SU-DHL-6 (cell line): ENCODE results near the gene CST9L.

Source experiments
- EZH2phosphoT487 ChIP-seq: fragments of 200-600 bp; sonication (generic), shearing (Covaris generic); conservative IDR thresholded peaks from 2 replicates; pipeline ENCODE4 v1.6.1; 2018; ENCODE audit warnings: mild to moderate bottlenecking, antibody characterized with exemption, low read length, moderate library complexity, mixed read lengths
- TF ChIP-seq, protein P1 (sequence below): fragments of 200-600 bp; sonication (generic); IDR thresholded peaks from one replicate; pipeline ENCODE4 v1.5.1; 2017; ENCODE audit warnings: antibody characterized with exemption, mild to moderate bottlenecking, low read length, moderate library complexity; ENCODE audit not compliant: insufficient read depth, poor library complexity, severe bottlenecking

DNA sequence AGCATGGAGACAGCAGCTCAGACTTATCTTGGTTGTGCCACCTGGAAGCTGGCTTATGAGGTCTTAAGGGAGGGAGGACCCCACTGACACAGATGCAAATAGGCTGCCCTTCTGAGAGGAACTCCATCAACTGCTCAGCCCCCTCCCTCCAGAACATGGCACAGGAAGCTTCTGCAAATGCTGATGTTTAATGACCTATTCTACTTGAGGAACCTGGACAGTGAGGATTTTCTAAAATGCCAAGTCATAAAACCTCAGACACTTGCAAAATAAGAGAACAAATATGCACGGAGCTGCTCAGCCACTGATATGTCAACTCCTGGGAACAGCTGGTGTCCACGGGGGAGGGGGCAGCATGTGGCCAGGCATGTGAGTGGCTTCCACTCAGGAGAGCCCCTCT is 34.0 kb upstream of the CST9L start:
- TF ChIP-seq, protein P1, sequence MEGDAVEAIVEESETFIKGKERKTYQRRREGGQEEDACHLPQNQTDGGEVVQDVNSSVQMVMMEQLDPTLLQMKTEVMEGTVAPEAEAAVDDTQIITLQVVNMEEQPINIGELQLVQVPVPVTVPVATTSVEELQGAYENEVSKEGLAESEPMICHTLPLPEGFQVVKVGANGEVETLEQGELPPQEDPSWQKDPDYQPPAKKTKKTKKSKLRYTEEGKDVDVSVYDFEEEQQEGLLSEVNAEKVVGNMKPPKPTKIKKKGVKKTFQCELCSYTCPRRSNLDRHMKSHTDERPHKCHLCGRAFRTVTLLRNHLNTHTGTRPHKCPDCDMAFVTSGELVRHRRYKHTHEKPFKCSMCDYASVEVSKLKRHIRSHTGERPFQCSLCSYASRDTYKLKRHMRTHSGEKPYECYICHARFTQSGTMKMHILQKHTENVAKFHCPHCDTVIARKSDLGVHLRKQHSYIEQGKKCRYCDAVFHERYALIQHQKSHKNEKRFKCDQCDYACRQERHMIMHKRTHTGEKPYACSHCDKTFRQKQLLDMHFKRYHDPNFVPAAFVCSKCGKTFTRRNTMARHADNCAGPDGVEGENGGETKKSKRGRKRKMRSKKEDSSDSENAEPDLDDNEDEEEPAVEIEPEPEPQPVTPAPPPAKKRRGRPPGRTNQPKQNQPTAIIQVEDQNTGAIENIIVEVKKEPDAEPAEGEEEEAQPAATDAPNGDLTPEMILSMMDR: no peak
- TF ChIP-seq EZH2phosphoT487: no peak
